T1000 (cell line): ENCODE results near the gene DEUP1.
"Not testable (repeated sequence)": the region's sequence is repeated elsewhere in the genome, so short reads cannot be mapped to it uniquely, and the experiment has no call there.

Source experiments
- DNase-seq: peaks from one replicate; lab custom pipeline; 2025; ENCODE audit warnings: mixed read lengths; lab: John Stamatoyannopoulos, UW

Gene DEUP1

GRCh38 chr11:93361435-93361834 lies 30.9 kb downstream of the DEUP1 start:
- DNase-seq = no peak

GRCh38 chr11:93368022-93368421 lies 37.5 kb downstream of the DEUP1 start:
- no peak for DNase-seq

GRCh38 chr11:93370260-93370659 lies 39.7 kb downstream of the DEUP1 start:
- DNase-seq = no peak

- no peak for DNase-seq
These were observed 59.2 kb downstream of the DEUP1 start for GRCh38 chr11:93389737-93390136.

GRCh38 chr11:93392867-93393266 lies 62.3 kb downstream of the DEUP1 start:
- DNase-seq = no peak

- DNase-seq = no peak
These were observed 62.8 kb downstream of the DEUP1 start for GRCh38 chr11:93393386-93393785.

GRCh38 chr11:93394488-93394887 lies 63.9 kb downstream of the DEUP1 start:
- no peak for DNase-seq

- DNase-seq = no peak
These were observed 65.8 kb downstream of the DEUP1 start for GRCh38 chr11:93396316-93396715.

GRCh38 chr11:93403930-93404329 lies 73.4 kb downstream of the DEUP1 start:
- no peak for DNase-seq

GRCh38 chr11:93407777-93408401 lies 77.3 kb downstream of the DEUP1 start:
- DNase-seq = no peak

- no peak for DNase-seq
These were observed 79.9 kb downstream of the DEUP1 start for GRCh38 chr11:93410441-93410840.

GRCh38 chr11:93411705-93412104 lies 81.2 kb downstream of the DEUP1 start:
- no peak for DNase-seq

GRCh38 chr11:93432247-93432646 lies 101.7 kb downstream of the DEUP1 start:
- no peak for DNase-seq

GRCh38 chr11:93443232-93443631 lies 112.7 kb downstream of the DEUP1 start:
- not testable (repeated sequence) for DNase-seq

- DNase-seq = no peak
These were observed 114.1 kb downstream of the DEUP1 start for GRCh38 chr11:93444617-93445073.

- DNase-seq = no peak
These were observed 127.7 kb downstream of the DEUP1 start for GRCh38 chr11:93458286-93458685.

GRCh38 chr11:93463666-93464065 lies 133.1 kb downstream of the DEUP1 start:
- not testable (repeated sequence) for DNase-seq

GRCh38 chr11:93464927-93465540 lies 134.5 kb downstream of the DEUP1 start:
- DNase-seq = no peak

- DNase-seq = no peak
These were observed 136.5 kb downstream of the DEUP1 start for GRCh38 chr11:93467054-93467453.

- no peak for DNase-seq
These were observed 137.7 kb downstream of the DEUP1 start for GRCh38 chr11:93468290-93468689.

GRCh38 chr11:93474123-93474522 lies 143.6 kb downstream of the DEUP1 start:
- no peak for DNase-seq

GRCh38 chr11:93476796-93477195 lies 146.3 kb downstream of the DEUP1 start:
- DNase-seq = peak; percentile 5

- DNase-seq = no peak
These were observed 147.2 kb downstream of the DEUP1 start for GRCh38 chr11:93477684-93478234.

GRCh38 chr11:93478841-93479240 lies 148.3 kb downstream of the DEUP1 start:
- DNase-seq = no peak
